Stimulated activated CD4-positive, alpha-beta T cell treated with anti-CD3 and anti-CD28 coated beads, Interleukin-4, amount 100 ng/mL, for 48 hours (primary cell): Measurements from ENCODE around the gene MAP2K6.

Experiments used
- DNase-seq, 2 donors: peaks; one replicate each; pipeline ENCODE4 v3.0.0-alpha.2; 2020; ENCODE audit warnings: low read depth in 2 of 2

Gene MAP2K6

DNA sequence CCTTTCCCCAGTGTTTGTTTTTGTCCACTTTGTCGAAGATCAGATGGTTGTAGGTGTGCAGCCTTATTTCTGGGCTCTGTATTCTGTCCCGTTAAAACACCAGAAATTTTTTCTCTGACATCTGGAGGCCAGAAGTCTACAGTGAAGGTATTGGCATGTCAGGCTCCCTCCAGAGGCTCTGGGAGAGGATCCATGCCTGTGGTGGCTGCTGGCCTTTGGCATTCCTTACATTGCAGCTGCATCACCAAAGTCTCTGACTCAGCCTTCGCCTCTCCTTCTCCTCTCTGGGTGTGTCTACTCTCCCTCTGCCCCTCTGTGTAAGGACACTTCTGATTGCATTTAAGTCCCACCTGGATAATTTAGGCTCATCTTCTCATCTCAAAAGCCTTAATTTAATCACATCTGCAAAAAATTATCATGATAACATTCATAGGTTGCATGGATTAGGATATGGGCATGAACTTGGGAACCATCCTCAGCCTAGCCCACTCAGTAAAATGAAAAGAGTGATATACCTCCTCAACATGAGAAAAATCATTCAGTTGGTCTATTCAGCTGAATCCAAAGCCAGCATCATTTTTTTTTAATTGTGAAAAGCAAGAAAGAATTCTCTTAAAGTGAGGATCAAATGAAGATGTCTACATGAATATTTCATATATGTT, 78.0 kb downstream of the MAP2K6 start:
- DNase-seq: no peak

DNA sequence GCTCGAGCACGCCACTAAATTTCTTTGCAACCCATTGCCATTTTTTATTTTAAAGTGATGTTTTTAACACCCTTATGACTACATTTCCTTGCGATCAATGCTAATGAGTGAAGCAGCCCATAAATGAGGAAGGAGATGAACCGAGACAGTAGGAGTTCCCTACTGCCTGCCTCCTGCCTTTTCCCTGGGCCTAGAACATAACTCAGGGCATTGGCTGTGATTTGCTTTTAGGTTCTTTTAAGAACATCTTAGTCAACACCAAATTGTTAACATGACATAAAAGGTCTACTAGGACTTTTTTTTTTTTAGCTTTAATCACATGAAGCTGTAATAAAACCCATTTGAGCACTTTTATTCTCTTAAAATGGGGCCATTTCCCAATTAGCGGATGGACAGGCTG, 81.3 kb downstream of the MAP2K6 start:
- no peak for DNase-seq

DNA sequence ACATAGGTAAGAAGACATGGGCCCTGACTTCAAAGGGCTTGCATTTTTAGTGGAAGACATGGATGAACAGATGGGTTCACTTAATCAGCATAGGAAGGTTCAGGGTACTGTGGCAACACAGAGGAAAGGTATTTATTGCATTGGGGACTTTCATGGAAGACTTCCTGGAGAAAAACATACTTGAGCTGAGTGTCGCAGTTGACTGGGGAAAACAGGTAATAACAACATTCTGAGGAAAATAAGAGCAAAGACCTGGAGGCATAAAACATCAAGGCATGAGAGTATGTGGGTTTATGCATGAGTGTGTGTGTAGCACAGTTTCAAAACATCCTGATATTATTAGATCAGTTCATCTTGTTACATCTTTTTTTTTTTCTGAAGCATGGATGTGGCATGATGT, 82.7 kb downstream of the MAP2K6 start:
- DNase-seq: no peak

DNA sequence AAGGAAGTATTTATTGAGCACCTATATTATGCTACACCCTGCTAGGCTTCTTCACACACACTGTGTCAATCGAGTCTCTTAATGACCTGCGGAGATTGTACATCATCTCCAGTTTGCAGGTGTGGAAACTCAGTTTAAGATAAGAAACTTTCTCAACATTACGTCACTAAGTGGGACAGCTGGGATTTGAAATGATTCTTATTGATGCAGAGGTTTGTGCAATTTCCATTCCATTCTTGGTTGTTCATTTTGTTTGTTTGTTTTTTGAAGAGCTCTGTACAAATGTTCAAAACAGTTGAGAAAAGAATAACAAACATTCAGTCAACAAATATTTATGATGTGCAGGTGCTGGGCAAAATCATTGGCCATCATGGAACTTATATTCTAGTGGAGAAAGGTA, 84.8 kb downstream of the MAP2K6 start:
- no peak for DNase-seq

DNA sequence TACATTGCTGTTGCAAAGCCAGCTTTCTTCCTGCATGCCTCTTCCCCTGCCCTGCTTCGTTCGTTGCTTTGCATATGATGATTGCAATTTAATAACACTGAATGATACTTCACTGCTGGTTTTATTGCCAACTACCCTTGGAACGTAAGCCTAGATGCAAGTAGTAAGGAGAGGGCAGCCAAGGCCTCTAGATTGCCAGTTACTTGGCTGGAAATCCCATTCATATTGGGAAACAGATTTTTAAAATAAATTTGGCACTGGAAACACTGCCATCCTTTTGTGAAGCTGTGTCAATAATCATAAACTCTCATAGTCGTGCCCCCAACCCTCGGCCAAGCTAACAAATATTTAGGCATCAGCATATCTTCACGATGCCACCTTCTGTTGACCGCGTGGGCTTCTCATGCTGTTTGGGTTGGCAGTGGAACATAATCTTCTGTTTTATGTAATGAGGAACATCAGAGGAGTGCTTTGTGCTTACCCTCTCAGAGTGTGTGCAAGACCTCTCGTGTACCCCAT, 86.5 kb downstream of the MAP2K6 start:
- no peak for DNase-seq

DNA sequence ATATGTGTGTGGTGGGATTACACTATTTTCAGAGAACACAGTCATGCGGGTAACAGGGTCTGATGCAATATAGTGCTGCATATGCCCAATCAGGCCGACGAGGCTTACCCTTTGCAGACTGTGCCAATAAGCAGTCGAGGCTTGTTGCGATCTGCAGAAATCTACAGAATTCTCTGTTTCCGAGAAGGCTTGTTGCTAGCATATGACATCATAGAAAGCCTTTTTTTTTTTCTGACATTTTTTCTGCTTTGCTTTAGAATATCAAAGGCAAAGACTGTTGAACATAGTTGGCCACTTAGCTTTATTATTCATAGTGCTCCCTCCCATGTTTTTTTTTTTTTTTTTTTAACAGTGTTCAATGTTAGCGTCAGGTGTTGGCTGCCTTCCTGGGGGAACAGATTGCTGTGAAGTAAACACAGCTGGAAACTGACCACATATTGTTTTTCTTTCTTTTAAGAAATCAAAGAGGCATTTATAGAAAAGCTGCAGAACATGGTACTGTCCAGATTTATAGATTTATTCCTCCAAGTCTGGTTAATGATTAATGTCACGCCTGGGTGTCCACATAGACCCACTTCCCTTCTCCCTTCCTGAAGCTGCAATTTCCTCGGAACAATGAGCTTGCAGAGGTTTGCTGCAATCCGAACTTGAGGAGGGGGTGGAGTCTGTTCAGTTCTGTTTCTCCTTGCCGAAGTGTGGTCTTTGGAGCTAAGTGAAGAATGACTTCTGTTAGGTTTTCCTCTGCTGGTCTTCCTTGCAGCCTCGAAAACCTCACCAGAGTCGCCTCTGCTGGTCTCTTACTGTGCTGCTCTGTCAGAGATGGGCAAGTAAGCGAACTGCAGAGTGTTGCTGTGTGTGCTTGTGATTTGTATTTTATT, 87.3 kb downstream of the MAP2K6 start:
- no peak for DNase-seq

DNA sequence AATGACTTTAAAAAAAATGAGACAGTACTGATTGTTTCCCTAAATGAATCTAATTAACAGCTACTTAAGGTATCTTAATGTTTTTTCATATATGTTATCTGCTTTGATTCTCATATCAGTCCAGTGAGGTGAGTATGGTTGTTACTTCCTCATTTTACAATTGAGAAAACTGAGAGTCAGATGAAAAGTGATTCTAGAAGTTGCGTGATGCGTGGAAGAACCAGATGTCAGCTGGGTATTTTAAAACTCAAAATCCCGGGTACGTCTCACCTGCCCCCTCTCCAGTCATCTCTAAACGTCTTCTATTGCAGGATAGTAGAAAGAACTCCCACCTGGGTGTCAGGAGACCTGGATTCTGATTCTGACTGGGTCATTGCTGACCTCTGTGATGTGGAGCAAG, 89.2 kb downstream of the MAP2K6 start:
- DNase-seq: no peak

DNA sequence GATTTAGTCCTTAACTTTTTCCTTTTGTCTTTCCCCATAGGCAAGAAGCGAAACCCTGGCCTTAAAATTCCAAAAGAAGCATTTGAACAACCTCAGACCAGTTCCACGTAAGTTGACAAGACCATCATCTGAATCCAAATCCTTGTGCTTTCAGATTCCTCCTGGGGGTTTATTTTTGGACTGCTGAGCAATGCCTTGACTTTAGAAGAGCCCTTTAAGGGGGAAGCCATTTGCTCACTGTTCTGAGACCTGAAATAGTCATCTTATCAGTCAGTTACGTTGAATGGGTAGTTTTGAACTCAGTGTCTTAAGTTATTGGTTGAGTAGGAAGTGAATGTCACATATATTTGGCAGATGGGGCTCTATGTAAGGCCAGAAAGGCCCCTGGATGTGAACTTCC, 91.2 kb downstream of the MAP2K6 start:
- DNase-seq: no peak

DNA sequence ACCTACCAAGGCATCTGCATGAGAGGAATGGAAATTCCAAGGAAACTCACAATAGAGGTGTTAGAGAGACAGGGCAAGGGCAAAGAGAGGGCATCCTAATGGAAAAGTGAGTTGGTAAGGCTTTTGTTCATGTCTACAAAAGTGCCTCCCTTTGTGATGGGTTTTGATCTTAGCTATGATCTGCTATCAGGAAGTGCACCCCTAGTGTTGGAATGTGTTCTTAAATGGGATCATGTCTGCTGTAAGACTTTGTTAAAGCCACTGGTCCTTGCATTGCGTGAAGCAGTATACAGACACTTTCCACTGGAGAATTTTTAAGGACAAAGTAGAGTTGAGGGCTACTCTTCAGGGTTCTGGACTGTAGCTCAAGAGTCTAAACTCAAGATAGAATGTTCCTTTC, 92.0 kb downstream of the MAP2K6 start:
- DNase-seq: no peak

DNA sequence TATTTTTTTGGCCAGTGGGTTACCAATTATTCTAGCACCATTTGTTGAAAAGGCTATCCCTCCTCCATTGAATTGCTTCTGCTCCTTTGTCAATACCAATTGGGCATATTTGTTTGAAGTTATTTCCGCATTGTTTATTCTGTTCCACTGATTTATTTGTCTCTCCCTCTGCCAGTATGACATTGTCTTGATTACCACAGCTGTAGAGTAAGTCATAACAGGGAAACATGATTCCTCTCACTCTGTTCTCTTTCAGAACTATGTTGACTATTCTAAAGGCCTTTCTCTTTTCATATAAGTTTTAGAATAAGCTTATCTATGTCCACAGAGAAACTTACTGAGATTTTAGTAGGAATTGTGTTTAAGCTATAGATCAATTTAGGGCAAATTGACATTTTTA, 94.3 kb downstream of the MAP2K6 start:
- no peak for DNase-seq

DNA sequence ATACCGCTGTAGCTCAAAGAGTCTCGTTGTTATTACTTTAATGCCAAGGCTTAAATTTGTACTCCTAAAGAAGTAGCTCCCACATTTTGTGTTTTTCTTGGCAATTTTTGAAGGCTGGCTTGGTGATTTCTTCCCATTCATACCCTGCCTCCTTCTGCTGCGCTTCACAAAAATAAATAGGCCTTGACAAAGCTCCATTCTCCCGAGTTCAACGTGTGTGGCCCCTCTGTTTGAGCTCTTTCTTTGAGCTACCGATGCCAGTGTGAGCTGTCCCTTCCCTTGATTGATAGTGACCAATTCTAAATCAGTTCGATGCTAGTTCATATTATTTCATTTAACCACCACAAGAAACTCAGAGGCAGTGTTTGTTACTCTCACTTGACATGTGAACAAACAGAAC, 96.8 kb downstream of the MAP2K6 start:
- no peak for DNase-seq

DNA sequence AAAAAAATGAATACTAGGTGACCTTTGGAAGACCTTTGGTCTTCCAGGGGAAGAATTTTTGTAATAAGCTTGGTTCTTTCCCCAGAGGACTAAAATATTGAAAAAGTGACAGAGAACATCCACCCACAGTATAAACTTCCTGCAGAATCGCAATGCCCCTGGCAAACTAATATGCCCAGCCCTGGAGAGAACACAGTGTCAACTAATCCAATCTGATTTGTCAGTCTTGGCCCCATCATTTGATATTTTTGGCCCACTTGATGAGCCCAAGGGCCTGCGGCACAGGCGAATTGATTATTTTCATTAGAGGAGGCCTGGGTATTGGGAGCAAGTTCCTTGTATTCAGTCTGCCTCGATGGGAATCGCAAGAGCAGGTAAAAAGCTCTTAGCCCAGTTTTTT, 98.4 kb downstream of the MAP2K6 start:
- DNase-seq: no peak

DNA sequence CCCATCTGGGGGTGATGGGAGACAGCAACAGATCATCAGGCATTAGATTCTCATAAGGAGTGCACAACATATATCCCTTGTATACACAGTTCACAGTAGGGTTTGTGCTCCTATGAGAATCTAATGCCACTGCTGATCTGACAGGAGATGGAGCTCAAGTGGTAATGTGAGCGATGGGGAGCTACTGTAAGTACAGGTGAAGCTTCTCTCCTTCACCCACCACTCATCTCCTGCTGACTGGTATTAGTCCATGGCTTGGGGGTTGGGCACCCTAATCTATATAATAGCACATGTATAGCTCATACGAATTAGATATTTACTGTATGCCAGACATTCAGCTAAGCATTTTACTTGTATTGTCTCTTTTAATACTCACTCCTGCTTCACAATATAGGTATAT, 101.7 kb downstream of the MAP2K6 start:
- DNase-seq: no peak

DNA sequence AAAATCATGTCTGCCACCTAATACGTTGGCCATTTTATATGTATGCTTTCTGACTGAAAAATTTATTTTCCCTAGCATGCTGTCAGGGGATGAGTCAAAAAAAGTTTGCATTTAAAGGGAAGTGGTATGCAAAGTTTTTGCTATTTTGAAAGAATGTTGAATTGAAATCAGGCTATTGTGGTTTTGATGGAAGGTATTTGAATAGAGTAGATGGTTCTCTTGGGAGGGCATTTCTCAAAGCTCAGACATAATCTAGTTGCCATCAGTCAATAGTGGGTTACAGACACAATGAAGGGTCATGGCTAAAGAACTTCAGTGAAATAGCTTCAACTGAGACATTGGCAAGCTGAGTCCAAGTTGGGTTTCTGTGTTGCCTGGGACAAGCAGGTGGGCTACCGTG, 102.4 kb downstream of the MAP2K6 start:
- DNase-seq: no peak

DNA sequence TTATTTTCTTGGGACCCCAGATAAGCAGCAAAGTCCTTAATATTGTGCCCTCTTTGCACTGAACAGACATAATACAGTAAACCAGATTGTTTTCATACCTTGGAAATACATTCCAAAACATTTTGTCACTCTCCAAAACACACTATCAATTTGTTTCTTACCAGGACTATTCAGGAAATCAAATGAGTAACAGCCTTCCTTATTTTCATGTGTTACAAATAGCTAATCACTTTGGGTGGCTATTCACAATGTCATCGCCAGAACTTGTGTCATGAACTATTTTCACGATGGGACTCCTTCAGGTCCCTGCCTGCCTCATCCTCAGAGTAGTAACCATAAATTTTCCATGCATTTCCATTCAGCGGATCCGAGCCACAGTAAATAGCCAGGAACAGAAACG, 104.5 kb downstream of the MAP2K6 start:
- DNase-seq: no peak

DNA sequence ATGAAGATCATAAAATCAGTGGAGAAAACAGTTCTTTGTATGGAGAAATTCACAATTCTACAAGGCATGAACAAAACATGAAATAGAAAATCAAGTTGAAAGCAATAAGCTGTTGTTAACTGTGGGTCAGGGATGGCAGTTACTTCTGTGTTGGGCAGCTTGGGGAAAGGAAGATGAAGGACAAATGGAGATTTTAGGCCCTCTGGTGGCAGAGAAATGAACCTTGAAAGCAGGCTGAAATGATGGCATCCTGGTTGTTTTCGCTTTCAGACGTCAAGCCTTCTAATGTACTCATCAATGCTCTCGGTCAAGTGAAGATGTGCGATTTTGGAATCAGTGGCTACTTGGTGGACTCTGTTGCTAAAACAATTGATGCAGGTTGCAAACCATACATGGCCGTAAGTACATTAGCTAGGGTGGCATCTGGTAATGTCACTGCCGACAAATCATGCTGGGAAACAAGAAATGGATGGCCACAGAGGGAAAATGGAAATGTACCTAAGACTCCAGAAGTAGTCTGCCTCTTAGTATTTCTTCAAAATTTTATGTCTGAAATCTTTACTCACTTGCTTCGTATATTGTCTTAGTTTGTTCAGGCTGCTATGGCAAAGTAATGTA, 108.9 kb downstream of the MAP2K6 start:
- DNase-seq: no peak

DNA sequence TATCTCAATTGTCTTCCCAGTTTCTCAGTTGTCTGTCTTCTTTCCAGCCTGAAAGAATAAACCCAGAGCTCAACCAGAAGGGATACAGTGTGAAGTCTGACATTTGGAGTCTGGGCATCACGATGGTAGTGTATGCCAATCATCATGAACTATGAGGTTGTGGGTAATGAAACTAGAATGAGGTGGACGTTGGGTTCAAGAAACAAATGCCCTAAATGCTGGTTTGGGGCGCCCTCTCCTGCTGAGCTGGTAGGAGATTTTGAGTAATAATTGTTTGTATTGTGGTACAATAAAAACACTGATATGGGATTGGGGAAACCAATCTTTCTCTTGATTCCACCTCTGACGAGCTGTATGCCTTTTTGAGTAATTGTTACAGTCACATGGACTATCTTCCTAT, 110.4 kb downstream of the MAP2K6 start:
- no peak for DNase-seq

DNA sequence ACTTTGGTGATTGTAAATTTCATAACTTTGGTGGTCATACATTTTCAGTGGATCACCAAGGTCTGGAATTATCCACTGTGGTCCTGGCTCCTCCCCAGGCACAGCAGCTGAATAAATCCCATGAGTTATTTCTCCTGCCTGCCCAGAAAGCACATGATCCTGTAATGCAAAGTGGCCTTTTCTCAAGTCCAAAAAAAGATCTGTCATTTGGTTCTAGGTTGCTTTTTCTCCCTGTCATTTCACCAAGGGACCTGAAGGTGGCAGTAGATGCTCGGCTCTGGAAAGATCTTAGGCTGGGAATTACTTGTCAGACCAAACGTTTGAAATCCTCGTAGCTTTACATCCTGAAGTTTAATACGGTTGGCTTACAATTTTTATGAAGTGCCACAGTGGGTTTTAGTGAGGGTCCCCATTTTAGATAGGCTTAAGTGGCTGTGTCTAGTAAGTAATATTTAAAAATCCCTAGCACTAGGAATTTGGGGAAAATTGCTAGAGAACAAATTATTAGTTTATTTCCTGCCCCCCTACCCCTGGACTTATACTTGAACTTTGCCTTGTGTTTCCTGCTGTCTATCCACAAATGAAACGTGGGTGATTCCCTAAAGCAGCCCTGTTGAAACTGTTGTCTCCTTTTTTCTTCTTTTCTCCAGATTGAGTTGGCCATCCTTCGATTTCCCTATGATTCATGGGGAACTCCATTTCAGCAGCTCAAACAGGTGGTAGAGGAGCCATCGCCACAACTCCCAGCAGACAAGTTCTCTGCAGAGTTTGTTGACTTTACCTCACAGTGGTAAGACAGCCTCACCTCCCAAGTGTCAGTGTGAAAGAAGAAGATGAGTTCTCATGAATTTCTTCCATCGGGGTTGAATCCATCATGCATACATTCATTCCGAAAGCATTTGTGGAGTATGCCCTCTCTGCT, 111.7 kb downstream of the MAP2K6 start:
- DNase-seq: no peak

DNA sequence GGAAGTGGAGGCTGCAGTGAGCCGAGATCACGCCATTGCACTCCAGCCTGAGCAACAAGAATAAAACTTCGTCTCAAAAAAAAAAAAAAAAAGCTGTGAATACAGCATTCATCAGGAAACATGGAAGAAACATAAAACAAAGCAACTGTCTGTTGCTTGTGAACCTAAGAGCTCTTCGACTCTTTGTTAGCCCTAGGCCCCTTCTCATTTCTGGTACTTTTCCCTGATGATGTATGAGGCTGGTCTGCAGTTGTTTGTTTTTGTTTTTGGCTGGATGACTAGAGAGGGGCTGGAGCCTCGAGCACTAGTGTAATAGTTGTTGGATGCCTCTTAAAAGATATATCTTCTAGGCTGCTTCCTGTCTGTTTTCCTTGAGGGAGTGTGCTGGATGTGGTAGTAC, 113.5 kb downstream of the MAP2K6 start:
- no peak for DNase-seq

DNA sequence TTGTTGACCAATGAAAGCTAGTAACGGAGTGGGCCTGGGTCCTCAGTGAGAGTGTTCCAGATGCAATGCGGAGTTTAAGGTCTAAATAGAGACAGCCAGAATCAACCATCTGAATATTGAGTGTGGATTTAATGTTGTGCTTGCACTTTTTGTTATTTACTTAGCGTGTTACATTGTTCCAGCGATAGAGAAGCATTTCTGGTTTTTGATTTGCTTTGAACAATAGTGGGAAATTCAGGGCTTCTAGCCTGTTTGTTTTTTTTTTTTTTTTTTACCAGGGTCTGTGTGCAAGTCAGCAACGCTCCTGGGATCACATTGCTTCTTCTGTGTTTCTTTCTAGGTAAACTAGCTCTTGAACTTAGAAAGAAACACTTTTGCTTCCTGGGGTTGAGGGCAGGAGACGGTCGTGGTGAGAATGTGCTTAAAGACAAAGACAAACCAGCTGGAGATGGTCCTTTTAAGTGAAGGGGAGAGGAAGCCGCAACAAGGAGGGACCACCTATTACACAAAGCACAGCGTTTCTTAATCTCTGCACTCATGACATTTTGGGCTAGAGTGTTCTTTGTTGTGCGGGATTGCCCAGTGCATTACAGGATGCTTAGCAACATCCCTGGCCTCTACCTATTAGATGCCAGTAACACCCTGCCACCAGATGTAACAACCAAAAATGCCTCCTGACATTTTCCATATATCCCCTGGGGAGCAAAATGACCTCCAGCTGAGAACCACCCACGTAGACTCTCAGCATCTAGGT, 119.2 kb downstream of the MAP2K6 start:
- no peak for DNase-seq

DNA sequence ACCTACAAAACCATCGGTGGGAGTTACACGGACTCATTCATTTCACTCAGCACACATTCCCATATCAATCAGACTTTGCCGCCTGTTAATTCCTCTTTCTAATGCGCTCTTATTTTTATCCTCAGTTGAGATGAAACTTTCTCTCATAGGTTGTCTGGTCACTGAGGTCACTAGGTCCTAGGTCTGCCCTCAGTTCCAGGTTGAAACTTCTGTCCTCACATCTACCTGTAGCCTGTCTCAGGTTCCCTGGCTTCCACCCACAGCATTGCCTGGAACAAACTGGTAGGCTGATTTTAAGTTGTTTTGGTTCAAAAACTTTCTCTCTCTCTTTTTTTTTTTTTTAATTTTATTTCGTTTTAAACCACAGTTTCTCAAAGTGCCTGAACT, 119.7 kb downstream of the MAP2K6 start:
- DNase-seq: no peak
